ENCODE data around the gene CSTF1.
A peak's percentile ranks its signal among the peaks of the same experiment; 100 is the strongest.
"Not testable (repeated sequence)": the region's sequence is repeated elsewhere in the genome, so short reads cannot be mapped to it uniquely, and the experiment has no call there.

Gene CSTF1

DNA sequence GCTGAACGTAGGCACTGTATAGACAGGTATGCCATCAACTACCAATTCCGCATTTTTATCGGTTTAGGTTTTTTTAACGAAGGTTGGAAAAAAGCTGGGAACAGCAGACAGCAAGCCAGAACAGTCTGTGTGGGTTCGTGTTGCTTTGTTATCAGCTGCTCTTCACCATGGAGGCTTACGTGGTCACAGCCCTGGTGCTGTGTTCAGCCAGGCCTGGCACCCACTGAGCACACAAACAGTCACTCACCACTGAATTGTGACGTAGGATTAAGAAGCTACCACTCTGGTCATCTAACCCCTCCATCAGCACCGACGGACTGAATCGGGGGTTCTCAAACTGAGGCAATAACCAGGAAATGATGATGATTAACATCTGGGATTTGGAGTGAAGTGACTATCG, 20.5 kb upstream of the CSTF1 start:
- DNase-seq: no peak

DNA sequence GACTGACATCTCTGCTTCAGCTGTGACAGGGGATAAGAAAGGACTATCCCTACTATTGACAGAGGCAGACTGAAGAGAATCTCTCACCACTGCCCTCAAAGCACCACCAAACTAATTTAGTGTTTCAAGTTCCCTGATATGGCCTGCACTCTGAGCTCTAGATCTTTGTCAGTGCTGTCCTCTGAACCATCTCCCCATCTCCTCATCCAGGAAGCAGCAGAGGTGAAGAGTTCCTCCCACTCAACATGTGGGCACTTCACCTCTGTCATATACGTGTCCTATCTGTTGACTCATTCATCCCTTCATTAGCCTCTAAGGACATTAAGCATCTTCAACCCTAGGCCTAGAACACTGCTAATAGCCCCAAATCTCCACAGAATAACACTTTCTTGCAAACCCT, 19.6 kb upstream of the CSTF1 start:
- no peak for DNase-seq

DNA sequence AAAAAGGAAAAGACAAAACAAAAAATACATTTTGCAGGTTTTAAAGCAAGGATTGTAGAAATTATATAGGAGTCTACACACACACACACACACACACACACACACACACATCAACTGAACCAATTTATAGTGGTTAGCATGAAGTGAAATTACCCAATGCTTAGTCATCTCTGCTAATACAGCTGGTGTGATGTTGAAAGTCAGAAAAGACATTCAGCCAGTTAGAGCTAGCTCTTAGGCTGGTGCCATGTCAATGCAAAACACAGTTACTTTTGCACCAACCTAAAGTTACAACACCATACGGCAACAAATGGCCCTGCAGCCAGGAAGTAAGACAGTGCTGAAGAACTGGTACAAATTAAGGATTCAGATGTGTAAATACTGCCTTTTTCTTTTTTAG, 18.5 kb upstream of the CSTF1 start:
- no peak for DNase-seq

DNA sequence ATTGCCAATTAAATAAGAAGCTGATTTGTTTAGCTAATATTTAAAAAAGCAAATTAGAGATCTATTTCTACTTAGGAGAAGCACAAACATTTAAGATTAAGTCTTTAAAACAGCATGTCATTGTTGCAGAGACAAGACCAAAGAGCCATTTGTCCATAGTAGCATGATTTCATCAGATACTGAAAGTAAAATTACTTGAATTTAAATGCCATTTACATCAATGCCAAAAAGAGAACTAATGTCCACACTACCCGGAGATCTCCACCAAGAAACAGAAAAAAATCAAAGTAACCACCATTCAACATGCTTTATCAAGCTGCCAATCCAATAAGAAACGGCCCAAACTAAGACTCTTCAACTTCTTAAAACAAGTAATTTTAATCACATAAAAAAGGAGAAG, 16.1 kb upstream of the CSTF1 start:
- no peak for DNase-seq

DNA sequence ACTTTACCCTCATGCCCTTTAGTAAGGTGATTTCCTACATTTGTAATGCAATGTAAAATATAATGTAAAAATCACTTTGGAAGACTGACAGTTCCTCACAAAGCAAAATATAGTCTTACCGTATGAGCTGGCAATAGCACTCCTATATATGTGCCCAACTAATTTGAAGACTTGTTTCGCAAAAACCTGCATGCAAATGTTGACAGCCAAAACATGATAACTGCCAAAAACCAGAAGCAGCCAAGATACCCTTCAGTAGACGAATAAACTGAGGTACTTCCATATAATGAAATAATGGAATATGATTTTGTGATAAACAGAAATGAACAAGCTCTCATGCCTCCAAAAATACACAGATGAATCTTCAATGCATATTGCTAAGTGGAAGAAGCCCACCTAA, 14.1 kb upstream of the CSTF1 start:
- DNase-seq: no peak

DNA sequence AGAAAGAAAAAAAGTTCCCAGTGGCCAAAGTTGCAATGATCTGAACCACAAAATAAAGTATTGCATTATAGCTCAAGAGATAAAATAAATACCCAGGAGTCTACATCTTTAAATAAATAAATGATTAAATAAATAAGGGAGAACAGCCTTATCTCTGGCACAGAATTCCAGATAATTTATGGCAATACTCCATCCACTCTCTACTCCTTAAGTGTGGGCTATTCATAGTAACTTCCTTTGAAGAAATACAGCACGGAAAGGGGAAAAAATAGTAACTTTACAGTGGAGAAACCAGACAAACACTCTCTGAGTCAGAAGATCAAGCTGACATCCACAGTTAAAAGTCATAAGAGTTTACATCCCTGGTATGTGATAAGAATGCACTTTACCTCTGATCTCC, 12.1 kb upstream of the CSTF1 start:
- DNase-seq: no peak

DNA sequence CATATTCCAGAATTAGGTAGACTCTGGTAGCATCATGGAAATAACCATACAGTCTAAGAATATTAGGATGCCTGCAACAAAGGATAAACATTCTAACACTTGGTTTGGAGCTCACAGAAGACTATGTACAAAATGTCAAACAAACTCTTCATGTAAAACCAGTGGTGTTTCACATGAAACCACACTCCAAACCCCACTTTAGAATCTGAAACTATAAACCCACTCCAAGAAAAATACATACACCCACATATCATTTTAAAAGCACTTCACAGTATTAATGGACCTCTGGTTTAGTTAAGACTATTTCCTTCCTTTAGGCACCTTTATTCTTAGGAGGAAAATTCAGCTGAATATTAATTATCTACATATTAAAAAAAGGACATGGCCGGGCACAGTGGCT, 10.9 kb upstream of the CSTF1 start:
- DNase-seq: no peak

DNA sequence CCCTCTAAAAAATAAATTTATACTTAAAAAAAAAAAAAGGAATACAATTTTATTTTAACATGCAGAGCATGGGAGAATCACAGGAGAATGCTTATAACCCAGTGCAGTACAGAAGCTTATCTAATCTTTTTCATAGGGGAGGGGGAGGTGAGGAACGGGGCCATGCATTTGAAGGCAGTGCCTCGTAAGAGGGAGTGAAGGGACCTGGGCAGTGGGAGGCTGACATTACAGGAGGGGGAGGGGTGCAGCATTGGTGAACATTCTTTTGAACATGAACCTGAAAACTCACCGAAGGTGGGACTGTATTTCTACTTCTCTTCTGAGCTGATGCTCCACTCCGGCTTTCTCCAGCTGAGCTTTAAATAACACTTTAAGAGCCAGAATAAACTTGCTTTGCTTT, 9.7 kb upstream of the CSTF1 start:
- no peak for DNase-seq

DNA sequence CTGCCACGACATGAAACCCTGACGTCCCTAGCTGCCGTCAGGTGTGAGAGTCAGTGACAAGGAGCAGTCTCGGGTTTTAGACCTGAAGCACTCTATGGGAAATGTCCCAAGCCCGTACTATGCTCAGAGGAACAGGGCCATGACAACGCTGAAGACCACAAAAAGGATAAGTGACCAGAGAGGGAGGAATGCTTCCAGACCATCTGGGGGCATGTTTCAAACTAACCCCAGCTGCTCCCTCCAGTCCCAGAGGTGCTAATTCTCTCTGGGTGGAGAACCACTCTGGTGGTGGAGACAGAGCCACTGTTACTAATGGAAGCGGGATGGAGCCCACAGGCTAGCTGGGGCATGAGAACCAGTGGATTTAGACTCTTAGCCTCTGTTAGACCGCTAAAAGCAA, 9.1 kb upstream of the CSTF1 start:
- no peak for DNase-seq

DNA sequence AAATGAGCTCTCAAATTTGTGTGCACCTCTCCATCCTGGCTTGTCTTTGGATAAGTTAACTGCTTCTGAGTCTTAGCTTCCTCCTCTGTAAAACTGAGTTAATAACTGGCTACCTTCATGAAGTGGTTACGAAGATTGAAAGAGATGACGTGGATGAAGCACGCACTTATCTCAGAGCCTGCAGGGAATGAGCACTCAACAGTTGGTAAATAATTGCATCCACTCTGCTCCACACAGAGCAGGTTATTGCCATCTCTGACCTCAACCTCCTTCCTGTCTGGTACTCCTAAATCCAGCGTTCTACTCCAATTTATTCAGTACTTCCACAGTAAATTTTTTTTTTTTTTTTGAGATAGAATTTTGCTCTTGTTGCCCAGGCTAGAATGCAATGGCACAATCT, 7.3 kb upstream of the CSTF1 start:
- DNase-seq: no peak

DNA sequence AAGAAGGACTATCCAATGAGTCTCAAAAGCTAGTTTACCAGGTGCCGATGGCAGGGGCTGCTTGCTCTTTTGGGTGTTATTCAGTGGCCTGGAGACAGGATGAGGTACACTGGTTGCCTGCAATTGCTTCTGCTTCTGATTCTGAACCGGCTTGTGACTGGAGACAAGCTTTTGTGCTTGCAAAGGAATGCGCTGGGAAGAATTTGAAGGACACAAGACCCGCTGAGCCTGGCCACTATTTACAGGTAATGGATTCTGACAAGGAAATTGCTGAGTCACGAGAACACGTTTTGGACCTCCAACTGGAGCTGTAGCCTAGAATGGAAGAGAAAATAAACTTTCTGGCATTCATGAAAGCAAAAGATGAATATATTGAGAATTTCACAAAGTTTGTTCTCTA, 6.2 kb upstream of the CSTF1 start:
- no peak for DNase-seq

DNA sequence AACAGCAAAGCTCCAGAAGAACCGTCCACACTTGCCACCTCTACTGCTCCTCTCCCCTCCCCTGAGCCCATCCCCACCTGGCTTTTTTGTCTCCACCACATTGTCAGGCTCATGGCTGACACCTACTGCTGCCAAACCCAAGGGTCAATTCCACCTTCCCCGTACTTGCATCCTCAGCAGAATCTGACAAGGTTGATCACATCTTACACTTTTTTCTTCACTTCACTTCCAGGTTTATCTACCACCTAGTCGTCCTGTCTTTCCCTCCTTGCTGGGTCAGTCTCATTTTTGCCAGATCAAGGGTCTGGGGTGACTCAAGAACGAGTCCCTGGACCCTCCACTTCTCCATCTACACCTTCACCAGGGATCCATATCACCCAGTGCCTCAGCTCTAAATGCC, 3.6 kb upstream of the CSTF1 start:
- DNase-seq: no peak

DNA sequence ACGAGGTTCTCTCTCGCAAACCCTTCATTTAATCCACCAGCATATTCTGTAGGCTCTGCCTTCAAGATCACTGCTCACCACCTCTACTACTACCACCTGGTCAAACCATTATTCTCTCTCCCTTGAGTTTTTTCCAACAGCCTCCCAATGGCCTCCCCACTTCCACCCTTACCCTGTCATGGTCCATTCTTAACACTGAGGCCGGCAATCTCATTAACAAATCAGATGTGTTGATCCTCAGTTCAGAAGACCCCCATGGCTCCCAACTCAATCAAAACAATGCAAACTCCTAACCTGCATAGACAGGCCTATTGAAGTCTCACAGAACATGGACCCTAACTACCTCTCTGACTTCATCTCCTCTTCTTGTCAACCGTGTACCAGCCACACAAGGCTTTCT, 2.6 kb upstream of the CSTF1 start:
- no peak for DNase-seq

DNA sequence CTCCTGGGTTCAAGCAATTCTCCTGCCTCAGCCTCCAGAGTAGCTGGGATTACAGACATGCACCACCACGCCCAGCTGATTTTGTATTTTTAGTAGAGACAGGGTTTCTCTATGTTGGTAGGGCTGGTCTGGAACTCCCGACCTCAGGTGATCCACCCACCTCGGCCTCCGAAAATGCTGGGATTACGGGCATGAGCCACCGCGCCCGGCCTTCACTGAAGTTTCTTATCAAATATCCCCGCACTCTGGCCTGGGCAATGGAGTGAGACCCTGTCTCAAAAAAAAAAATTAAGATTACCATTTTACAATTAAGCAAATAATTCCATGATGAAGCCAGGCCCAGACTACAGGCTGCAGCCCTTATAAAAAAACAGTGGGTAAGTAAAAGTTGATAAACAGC, 2.0 kb upstream of the CSTF1 start:
- DNase-seq: not testable (repeated sequence)

DNA sequence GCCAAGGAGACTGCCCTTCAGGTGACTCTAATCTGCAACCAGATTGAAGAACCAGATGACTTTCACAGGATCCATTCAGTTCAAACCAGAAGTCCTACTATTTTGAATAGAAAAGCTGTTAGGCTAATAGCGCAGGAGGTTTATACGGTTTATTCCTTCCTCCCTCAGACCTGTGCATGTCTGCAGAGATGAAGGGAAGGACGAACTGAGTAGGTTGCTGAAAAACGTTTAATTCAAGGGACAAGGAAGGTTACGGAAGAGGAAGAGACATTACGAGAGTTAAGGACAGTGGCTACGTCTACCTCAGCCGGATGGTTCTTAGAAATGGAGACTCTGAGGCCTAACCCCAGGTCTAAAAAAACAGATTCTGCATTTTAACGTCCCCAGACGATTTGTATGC, 1.4 kb upstream of the CSTF1 start:
- DNase-seq: no peak

DNA sequence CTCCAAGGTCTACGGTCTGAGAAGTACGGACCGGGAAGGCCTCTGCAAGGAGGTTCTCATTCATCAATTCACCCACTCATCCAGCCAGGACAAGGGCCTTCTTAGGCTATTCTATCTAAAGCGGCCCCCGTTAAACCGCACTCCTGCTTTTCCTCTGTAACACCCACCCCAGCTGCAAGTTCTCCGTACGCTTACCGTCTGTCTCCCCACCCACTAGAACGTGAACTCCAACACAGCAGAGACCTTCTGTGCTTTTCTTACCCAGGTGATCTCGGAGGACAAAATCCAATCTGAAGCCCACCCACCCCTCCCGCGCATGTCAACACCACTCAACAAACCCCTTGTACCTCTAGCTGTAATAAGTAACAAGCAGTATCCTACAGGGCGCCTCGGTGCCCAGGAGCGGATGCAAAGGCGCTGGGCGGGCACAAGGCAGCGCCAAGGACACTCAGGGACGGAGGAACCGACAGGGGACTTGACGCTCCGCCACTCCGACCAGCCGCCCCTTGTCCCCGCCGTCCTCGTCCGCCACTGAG, 781 bp upstream of the CSTF1 start:
- no peak for DNase-seq

DNA sequence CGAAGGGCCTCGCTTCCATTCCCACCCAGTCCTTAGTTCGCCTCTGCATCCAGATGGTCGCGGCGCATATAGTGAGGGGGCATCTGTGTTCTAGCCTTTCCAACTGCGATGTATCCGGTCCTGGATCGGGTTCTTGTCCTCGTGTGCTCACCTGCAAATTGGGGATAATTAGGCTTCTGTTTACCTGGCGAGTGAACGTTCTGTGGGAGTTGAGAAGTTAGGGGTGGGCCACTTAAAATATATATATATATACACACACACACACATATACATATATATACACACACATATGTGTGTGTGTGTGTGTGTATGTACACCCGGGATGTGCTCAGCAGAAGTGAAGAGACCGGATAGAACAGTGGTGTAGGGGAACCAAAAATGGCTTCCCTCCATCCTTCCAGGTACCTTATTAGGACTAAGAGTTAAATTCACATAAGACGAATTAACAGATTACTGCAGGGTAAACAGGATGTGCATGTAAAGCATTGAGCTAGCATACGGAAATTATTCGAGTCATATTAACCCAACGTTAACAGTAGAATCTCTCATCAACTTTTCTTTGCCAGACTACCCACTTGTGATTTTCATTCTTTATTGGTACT, 537 bp downstream of the CSTF1 start:
- DNase-seq: peak; percentile 1

DNA sequence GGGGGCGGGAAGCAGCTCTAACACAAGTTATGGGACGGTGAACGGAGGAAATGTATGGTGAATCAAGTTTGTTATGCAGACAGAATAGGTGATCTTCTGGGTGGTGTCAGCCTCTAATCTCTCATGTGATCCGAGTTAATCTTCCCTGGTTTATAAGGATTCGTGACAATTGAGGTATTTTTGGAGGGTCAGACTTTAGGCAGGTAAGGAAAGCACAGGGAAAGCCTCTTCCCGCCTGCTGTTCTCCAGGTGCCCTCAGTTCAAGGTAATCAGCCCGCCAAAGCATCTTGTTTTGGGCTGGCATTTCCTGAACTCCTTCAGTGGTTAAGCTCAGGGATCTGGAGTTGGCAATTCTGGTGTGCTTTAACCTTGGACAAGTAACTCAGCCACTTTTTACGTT, 1.2 kb downstream of the CSTF1 start:
- no peak for DNase-seq

DNA sequence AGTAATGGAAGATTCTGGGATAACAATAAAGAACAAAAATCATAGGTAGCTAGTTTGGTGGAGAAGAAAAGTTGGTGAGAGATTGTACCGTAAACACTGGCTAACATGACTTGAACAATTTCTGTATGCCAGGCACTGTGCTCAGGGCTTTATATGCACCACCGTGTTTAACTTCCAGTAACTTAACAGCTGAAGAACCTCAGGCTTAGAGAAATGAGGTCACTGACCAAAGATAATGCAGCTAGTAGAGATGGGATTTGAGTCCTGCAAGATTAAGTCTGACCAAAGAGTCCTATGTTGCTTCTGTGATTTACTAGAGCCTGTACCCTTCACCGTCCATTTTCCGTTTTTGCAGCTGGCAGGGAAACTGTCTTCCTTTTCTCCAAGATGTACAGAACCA, 2.7 kb downstream of the CSTF1 start:
- DNase-seq: no peak

DNA sequence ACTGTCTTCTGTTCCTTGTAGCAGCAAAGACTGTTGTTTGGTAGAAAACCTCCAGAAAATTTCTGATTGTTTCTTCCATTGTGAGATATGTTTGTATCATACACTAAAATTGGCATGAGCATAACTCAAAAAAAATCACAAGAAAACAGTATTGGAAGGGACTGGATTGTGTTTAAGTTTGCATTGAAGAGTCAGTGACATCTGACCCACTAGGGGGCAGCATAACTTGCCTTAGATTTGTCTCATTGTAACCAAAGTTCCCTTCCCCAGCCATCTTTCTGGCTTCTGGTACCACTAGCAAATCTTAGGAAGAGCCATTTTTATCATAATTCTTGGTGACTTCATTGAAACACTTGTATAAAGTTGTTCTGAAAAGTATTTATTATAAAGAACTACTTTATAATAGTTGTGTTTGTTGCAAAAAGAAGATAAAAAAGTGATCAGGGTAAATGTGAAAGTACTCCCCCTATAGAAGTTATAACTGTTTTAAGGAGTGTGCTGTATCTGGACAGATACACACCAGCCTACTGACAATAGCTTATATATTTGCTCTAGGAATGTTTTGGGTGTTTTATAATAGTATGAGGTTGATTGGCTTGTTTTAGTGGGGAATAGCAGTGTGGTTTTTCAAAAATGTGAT, 7.7 kb downstream of the CSTF1 start:
- DNase-seq: peak; percentile 2

DNA sequence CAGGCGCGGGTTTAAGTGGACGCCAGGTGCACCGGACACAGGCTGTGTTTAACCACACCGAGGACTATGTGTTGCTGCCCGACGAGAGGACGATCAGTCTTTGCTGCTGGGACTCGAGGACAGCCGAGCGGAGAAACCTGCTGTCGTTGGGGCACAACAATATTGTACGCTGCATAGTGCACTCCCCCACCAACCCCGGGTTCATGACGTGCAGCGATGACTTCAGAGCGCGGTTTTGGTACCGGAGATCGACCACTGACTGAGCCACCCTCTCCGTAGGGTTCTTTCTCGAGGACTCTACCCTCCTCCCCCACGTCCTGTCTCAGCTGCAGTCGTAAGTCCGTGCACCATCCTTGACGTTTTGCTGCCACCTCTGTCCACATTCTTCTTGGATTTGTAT, 11.0 kb downstream of the CSTF1 start:
- DNase-seq: no peak

DNA sequence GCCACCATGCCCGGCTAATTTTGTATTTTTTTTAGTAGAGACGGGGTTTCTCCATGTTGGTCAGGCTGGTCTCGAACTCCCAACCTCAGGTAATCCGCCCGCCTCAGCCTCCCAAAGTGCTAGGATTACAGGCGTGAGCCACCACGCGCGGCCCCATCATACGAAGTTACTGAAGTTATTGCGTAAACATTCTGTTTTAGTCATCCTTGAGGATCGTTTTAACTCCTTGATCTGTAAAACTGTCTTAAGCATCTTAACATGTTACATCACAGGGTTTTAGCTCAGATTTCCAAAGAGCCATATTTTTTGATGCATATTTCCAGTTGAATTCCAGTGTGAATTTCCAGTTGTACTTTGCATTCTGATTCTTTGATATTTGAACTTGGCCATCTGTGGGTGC, 12.9 kb downstream of the CSTF1 start:
- not testable (repeated sequence) for DNase-seq

DNA sequence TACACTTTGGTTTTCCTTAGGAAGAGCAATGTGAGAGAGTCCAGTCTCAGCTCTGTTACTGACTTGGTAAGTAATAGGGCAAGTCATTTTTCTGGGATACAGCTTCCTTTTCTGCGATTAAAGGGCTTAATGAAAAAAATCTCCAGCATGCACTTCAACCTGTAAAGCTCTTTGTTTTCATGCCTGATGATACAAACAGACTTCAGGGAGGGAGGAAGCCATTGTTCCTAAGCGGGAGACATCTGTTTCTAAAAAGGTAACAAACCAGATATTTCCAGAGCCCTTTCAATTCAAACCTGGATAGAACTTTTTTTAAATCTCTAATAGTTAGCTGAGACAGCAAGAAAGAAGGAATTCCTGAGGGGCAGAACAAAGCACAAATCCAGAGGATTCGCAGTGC, 14.5 kb downstream of the CSTF1 start:
- no peak for DNase-seq

DNA sequence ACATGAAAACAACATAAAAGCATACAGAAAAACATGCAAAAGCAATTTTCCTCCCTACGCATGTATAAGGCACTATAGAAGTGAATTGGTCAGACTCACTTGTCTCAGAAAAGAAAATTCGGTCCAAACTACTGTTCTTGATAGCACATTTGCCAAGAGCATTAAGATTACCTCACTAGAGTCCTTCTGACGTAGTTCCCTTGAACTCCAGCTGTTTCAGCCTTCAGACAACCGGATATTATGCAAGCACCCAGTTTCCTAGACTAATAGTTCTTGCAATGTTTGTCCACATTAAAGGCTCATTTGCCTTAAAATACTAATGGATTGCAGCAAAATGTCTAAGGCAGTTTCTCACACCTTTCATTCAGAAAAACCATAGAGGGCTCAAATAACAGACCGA, 17.1 kb downstream of the CSTF1 start:
- DNase-seq: no peak

DNA sequence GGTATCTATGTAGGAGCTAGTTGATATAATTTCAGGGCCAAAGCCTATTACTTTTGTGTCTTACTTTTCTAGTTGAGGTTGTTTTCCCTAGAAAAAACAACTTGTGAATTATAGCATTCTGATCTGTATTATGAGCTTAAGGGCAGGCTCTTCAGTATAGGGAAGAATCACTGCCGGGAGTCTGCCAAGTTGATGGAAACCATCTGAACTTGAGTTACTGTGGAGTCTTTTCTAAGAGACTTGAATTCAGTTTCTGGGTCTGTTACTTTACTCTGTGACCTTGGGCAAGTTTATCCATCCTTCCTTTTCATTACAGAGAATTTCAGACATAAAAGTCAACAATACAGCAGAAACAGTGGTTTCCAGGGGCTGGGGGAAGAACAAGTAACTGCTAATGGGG, 17.5 kb downstream of the CSTF1 start:
- DNase-seq: no peak

Measured in NCI-H446 treated with DMSO at 0.1 percent for 48 hours (cell line).